ENCODE measurements around the gene POLE3.
A peak's percentile ranks its signal among the peaks of the same experiment; 100 is the strongest.

POLE3 gene

DNA sequence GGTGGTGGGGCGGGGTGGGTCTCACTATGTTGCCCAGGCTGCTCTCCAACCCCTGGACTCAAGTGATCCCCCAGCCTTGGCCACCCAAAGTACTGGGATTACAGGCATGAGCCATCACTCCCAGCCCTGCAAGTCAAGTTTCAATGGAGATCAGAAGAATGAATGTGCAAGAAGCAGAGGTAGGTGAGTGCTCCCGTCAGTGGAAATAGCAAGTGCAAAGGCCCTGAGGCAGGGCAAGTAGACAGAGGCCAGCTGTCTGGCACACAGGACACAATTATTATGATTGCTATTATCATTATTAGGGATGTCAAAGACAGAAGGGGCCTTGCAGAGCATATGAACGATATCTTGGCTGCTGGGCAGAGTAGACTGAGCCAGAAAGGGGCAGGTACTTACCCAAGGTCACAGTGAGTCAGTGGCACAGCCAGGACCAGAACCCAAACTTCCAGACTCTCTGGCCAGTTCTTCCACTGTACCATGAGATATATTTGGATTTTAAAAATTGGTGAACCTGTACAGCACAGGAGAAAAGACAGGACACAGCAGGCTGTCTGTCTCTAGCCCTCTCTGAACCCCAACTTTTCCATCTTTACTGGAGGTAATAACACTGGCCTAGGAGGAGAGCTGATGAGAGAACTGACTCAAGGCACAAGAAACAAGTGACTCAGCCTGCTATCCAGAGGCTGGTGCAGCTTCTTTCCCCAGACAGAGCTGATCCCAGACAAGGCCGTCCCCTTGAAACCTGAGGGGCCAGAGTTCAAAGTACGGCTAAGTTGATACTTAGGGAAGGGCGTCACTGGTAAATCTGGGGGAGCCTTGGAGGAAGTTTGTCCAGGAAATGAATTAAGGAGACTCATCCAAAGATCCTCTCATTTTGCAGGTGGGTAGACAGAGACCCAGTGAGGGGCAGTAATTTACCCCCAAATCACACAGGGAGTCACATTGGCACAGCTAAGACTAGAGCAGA is 35.1 kb downstream of the POLE3 start:
- H3K4me2 ChIP-seq (ENCODE audit: low read length): peak overlapping the region; percentile 33
- H3K27me3 ChIP-seq (ENCODE audit: insufficient read depth, low read length): no peaks in the 10 kb centered on the region
- H3K23ac ChIP-seq (ENCODE audit: low read length): no peak overlapping the region
- no peak overlapping the region for H3K9ac ChIP-seq (ENCODE audit: low read length)
- peaks cover 8% of the 10 kb centered on the region for H3K79me2 ChIP-seq (ENCODE audit: control insufficient read depth, insufficient read depth, low read length, poor library complexity)
- H2BK12ac ChIP-seq (ENCODE audit: low read length): no peak overlapping the region
- no peak overlapping the region for H4K91ac ChIP-seq (ENCODE audit: low read depth, low read length)
- no peaks in the 10 kb centered on the region for H3K9me3 ChIP-seq (ENCODE audit: insufficient read depth, low read depth, low read length)
- H3K4me1 ChIP-seq (ENCODE audit: control insufficient read depth in 1 of 2, insufficient read depth in 2 of 2, low read length in 2 of 2): peaks cover 14 to 21% of the 10 kb centered on the region in 2 experiments
- H3K18ac ChIP-seq (ENCODE audit: low read length): peak overlapping the region; percentile 3
- H3K14ac ChIP-seq (ENCODE audit: low read length): no peak overlapping the region
- no peak for DNase-seq
- no peak overlapping the region for H2BK120ac ChIP-seq (ENCODE audit: insufficient read depth, low read length, poor library complexity)
- H3K4me3 ChIP-seq (ENCODE audit: low read depth, low read length): no peak overlapping the region
- no peak overlapping the region for H4K8ac ChIP-seq (ENCODE audit: low read depth, low read length)
- H2AK5ac ChIP-seq (ENCODE audit: low read length): no peak overlapping the region
- H2AFZ ChIP-seq (ENCODE audit: insufficient read depth, low read length, poor library complexity): no peak overlapping the region
- peaks cover 17 to 26% of the 10 kb centered on the region in 2 experiments for H3K36me3 ChIP-seq (ENCODE audit: control insufficient read depth in 1 of 2, insufficient read depth in 2 of 2, low read length in 2 of 2)
- no peak overlapping the region for H2BK5ac ChIP-seq (ENCODE audit: low read depth, low read length, poor library complexity)
- H3K79me1 ChIP-seq (ENCODE audit: low read length): peaks cover 10% of the 10 kb centered on the region
- H3K27ac ChIP-seq (ENCODE audit: low read depth, low read length): no peak overlapping the region
- WGBS (ENCODE audit: extremely low coverage, insufficient coverage, insufficient read length): no CpG with 5 or more reads among the region's 6 CpGs
- H3K4ac ChIP-seq (ENCODE audit: low read depth, low read length): peak overlapping the region; percentile 77
- no peak overlapping the region for H4K12ac ChIP-seq (ENCODE audit: low read depth, low read length)

DNA sequence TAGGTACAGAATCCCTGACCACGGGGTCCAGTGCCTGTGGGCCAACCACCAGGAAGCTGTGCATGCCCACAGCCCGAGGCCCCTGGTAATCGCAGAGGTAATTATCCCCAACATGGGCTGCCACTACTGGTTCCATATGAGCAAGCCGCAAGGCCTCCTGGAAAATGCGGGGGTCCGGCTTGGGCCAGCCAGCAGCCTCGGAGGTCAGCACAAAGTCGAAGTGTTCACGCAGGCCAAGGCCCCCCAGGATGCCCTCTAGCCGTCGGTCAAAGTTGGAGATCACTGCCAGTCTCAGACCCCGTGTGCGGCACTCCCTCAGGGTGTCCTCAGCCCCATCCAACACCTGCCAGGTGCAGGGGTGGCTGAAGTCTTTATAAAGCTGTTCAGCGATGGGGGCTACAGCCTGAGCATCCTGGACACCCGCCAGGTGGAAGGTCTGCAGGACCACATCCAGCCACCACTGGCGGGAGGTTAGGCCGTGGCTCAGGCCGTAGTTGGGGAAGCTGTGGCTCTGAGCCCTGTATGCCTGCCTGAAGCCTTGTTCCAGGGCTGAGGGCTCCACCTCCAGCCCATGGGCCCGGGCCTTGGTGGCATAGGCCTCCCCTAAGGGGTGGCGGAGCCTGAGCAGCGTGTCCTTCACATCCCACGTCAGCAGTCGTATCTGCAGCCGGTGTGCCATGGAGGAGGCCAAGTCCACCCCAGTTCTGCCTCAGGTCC is 36.6 kb downstream of the POLE3 start:
- H4K8ac ChIP-seq (ENCODE audit: low read depth, low read length): no peak overlapping the region
- no peak overlapping the region for H2BK5ac ChIP-seq (ENCODE audit: low read depth, low read length, poor library complexity)
- H3K18ac ChIP-seq (ENCODE audit: low read length): peak overlapping the region; percentile 29
- H3K79me1 ChIP-seq (ENCODE audit: low read length): peaks cover 10% of the 10 kb centered on the region
- no peak overlapping the region for H3K4ac ChIP-seq (ENCODE audit: low read depth, low read length)
- H3K4me3 ChIP-seq (ENCODE audit: low read depth, low read length): no peak overlapping the region
- H2AFZ ChIP-seq (ENCODE audit: insufficient read depth, low read length, poor library complexity): no peak overlapping the region
- WGBS (ENCODE audit: extremely low coverage, insufficient coverage, insufficient read length): no CpG with 5 or more reads among the region's 24 CpGs
- H3K23ac ChIP-seq (ENCODE audit: low read length): no peak overlapping the region
- H4K91ac ChIP-seq (ENCODE audit: low read depth, low read length): no peak overlapping the region
- H3K36me3 ChIP-seq (ENCODE audit: control insufficient read depth in 1 of 2, insufficient read depth in 2 of 2, low read length in 2 of 2): peaks cover 17 to 26% of the 10 kb centered on the region in 2 experiments
- H3K9me3 ChIP-seq (ENCODE audit: insufficient read depth, low read depth, low read length): no peaks in the 10 kb centered on the region
- DNase-seq: no peak
- H3K4me2 ChIP-seq (ENCODE audit: low read length): no peak overlapping the region
- H4K12ac ChIP-seq (ENCODE audit: low read depth, low read length): no peak overlapping the region
- H3K14ac ChIP-seq (ENCODE audit: low read length): no peak overlapping the region
- no peak overlapping the region for H2BK12ac ChIP-seq (ENCODE audit: low read length)
- peaks cover 8% of the 10 kb centered on the region for H3K79me2 ChIP-seq (ENCODE audit: control insufficient read depth, insufficient read depth, low read length, poor library complexity)
- no peak overlapping the region for H2BK120ac ChIP-seq (ENCODE audit: insufficient read depth, low read length, poor library complexity)
- H3K9ac ChIP-seq (ENCODE audit: low read length): no peak overlapping the region
- H3K27me3 ChIP-seq (ENCODE audit: insufficient read depth, low read length): no peaks in the 10 kb centered on the region
- H3K27ac ChIP-seq (ENCODE audit: low read depth, low read length): no peak overlapping the region
- H2AK5ac ChIP-seq (ENCODE audit: low read length): no peak overlapping the region
- peaks cover 13 to 17% of the 10 kb centered on the region in 2 experiments for H3K4me1 ChIP-seq (ENCODE audit: control insufficient read depth in 1 of 2, insufficient read depth in 2 of 2, low read length in 2 of 2)

DNA sequence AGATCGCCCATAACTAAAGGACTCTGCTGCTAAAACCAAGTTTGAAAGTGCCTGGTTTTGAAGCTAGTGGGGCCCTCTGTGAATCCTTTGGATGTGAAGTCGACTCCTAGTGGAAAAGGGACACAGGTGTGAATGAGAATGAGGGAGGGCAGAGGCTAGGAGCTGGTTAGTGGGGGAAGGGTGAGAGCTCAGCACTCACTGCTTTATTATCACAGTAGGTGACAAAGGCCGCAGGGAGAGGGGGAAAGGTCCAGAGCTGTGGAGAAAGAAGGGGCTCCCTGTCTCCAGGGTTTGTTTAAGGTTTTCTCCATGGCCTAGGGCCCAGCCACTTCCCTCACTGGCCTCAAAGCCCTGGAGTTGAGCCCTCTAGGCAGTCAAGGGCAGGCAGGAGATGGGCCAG is 37.2 kb downstream of the POLE3 start:
- Histone ChIP-seq H3K4me3 (ENCODE audit: low read depth, low read length) (no peak overlapping the region), H2BK5ac (ENCODE audit: low read depth, low read length, poor library complexity) (no peak overlapping the region), H3K9me3 (ENCODE audit: insufficient read depth, low read depth, low read length) (no peaks in the 10 kb centered on the region), H3K4ac (ENCODE audit: low read depth, low read length) (no peak overlapping the region), H3K9ac (ENCODE audit: low read length) (no peak overlapping the region), H2BK12ac (ENCODE audit: low read length) (no peak overlapping the region), H3K18ac (ENCODE audit: low read length) (no peak overlapping the region), H2BK120ac (ENCODE audit: insufficient read depth, low read length, poor library complexity) (no peak overlapping the region), H2AK5ac (ENCODE audit: low read length) (no peak overlapping the region), H3K27me3 (ENCODE audit: insufficient read depth, low read length) (no peaks in the 10 kb centered on the region), H3K4me2 (ENCODE audit: low read length) (no peak overlapping the region), H3K27ac (ENCODE audit: low read depth, low read length) (no peak overlapping the region), H4K12ac (ENCODE audit: low read depth, low read length) (no peak overlapping the region), H3K79me1 (ENCODE audit: low read length) (peaks cover 7% of the 10 kb centered on the region), H2AFZ (ENCODE audit: insufficient read depth, low read length, poor library complexity) (no peak overlapping the region), H4K8ac (ENCODE audit: low read depth, low read length) (no peak overlapping the region), H4K91ac (ENCODE audit: low read depth, low read length) (no peak overlapping the region), H3K23ac (ENCODE audit: low read length) (no peak overlapping the region), H3K36me3 (ENCODE audit: control insufficient read depth in 1 of 2, insufficient read depth in 2 of 2, low read length in 2 of 2) (peaks cover 17 to 26% of the 10 kb centered on the region in 2 experiments), H3K79me2 (ENCODE audit: control insufficient read depth, insufficient read depth, low read length, poor library complexity) (peaks cover 8% of the 10 kb centered on the region), H3K4me1 (ENCODE audit: control insufficient read depth in 1 of 2, insufficient read depth in 2 of 2, low read length in 2 of 2) (peaks cover 10 to 13% of the 10 kb centered on the region in 2 experiments), H3K14ac (ENCODE audit: low read length) (no peak overlapping the region)
- no CpG with 5 or more reads among the region's 3 CpGs for WGBS (ENCODE audit: extremely low coverage, insufficient coverage, insufficient read length)
- DNase-seq: no peak

DNA sequence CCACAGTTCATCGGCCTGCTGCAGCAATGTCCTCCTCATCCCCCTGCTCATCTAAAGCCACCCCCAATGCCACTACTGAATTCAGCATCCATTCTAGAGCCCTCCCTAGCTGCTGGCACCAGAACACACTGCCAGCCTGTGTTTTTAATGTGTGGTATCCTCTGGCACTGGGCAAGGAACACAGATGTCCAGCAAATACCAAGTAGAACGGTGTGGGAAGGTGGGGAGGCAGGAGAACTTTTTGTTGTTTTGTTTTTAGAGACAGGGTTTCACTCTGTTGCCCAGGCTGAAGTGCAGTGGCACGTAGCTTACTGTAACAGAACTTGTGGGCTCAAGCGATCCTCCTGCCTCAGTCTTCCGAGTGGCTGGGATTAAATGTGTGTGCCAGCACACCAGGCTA is 38.4 kb downstream of the POLE3 start:
- Histone ChIP-seq H3K14ac (ENCODE audit: low read length) (no peak overlapping the region), H3K27me3 (ENCODE audit: insufficient read depth, low read length) (no peaks in the 10 kb centered on the region), H3K4me1 (ENCODE audit: control insufficient read depth in 1 of 2, insufficient read depth in 2 of 2, low read length in 2 of 2) (peaks cover 8% of the 10 kb centered on the region in 2 experiments), H2BK120ac (ENCODE audit: insufficient read depth, low read length, poor library complexity) (no peak overlapping the region), H2BK12ac (ENCODE audit: low read length) (no peak overlapping the region), H3K27ac (ENCODE audit: low read depth, low read length) (no peak overlapping the region), H2BK5ac (ENCODE audit: low read depth, low read length, poor library complexity) (no peak overlapping the region), H3K18ac (ENCODE audit: low read length) (no peak overlapping the region), H3K4me2 (ENCODE audit: low read length) (no peak overlapping the region), H3K9ac (ENCODE audit: low read length) (no peak overlapping the region), H3K4ac (ENCODE audit: low read depth, low read length) (no peak overlapping the region), H2AFZ (ENCODE audit: insufficient read depth, low read length, poor library complexity) (no peak overlapping the region), H3K79me1 (ENCODE audit: low read length) (peaks cover 5% of the 10 kb centered on the region), H3K36me3 (ENCODE audit: control insufficient read depth in 1 of 2, insufficient read depth in 2 of 2, low read length in 2 of 2) (peaks cover 17 to 26% of the 10 kb centered on the region in 2 experiments), H4K12ac (ENCODE audit: low read depth, low read length) (no peak overlapping the region), H3K4me3 (ENCODE audit: low read depth, low read length) (no peak overlapping the region), H2AK5ac (ENCODE audit: low read length) (no peak overlapping the region), H3K23ac (ENCODE audit: low read length) (no peak overlapping the region), H4K8ac (ENCODE audit: low read depth, low read length) (no peak overlapping the region), H3K79me2 (ENCODE audit: control insufficient read depth, insufficient read depth, low read length, poor library complexity) (peaks cover 6% of the 10 kb centered on the region), H3K9me3 (ENCODE audit: insufficient read depth, low read depth, low read length) (no peaks in the 10 kb centered on the region), H4K91ac (ENCODE audit: low read depth, low read length) (no peak overlapping the region)
- no CpG with 5 or more reads among the region's 5 CpGs for WGBS (ENCODE audit: extremely low coverage, insufficient coverage, insufficient read length)
- no peak for DNase-seq

Data from trophoblast cell (in vitro differentiated cells and primary cell).